ENCODE measurements around the gene ZNF432. TPM values are rescaled to one million over a fixed set of nuclear protein-coding genes. Genes with fewer than 3 reads are reported as not detected.

Gene ZNF432
- total and polyA plus RNA-seq, 2 of the 13 experiments (the other 11 are each of a cell fraction or from before 2014, with no cell fraction given) = 4.1 to 8.7 TPM

- TF ChIP-seq ZNF276 (CRISPR knock-in tag; IDR thresholded peaks at IDR 0.05; ENCODE audit: low read depth) (no peak), U2AF2 (IDR thresholded peaks at IDR 0.05; ENCODE audit: low read depth, low read length) (no peak), NFAT5 (CRISPR knock-in tag; IDR thresholded peaks at IDR 0.05) (no peak), ETV6 (CRISPR knock-in tag; conservative IDR thresholded peaks at IDR 0.05) (peak; percentile 85; the same call in 1 of the 2 replicates), NFRKB (IDR thresholded peaks at IDR 0.05) (no peak), RFXANK (CRISPR knock-in tag; IDR thresholded peaks at IDR 0.05) (peak; percentile 75; the same call in 1 of the 2 replicates), ZNF501 (CRISPR knock-in tag; IDR thresholded peaks at IDR 0.05) (peak; percentile 58; the same call in 1 of the 2 replicates), ZNF282 (IDR thresholded peaks at IDR 0.05; ENCODE audit: partially characterized antibody) (no peak)
- TF ChIP-seq, protein P1, sequence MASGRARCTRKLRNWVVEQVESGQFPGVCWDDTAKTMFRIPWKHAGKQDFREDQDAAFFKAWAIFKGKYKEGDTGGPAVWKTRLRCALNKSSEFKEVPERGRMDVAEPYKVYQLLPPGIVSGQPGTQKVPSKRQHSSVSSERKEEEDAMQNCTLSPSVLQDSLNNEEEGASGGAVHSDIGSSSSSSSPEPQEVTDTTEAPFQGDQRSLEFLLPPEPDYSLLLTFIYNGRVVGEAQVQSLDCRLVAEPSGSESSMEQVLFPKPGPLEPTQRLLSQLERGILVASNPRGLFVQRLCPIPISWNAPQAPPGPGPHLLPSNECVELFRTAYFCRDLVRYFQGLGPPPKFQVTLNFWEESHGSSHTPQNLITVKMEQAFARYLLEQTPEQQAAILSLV (CRISPR knock-in tag; IDR thresholded peaks at IDR 0.05; ENCODE audit: borderline replicate concordance) = no peak
- TF ChIP-seq, protein P2, sequence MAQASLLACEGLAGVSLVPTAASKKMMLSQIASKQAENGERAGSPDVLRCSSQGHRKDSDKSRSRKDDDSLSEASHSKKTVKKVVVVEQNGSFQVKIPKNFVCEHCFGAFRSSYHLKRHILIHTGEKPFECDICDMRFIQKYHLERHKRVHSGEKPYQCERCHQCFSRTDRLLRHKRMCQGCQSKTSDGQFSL (CRISPR knock-in tag; IDR thresholded peaks at IDR 0.05) = no peak
- TF ChIP-seq, protein P3, sequence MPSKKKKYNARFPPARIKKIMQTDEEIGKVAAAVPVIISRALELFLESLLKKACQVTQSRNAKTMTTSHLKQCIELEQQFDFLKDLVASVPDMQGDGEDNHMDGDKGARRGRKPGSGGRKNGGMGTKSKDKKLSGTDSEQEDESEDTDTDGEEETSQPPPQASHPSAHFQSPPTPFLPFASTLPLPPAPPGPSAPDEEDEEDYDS (CRISPR knock-in tag; IDR thresholded peaks at IDR 0.05) = no peak; the same call in 1 of the 2 replicates
- TF ChIP-seq, protein P4, sequence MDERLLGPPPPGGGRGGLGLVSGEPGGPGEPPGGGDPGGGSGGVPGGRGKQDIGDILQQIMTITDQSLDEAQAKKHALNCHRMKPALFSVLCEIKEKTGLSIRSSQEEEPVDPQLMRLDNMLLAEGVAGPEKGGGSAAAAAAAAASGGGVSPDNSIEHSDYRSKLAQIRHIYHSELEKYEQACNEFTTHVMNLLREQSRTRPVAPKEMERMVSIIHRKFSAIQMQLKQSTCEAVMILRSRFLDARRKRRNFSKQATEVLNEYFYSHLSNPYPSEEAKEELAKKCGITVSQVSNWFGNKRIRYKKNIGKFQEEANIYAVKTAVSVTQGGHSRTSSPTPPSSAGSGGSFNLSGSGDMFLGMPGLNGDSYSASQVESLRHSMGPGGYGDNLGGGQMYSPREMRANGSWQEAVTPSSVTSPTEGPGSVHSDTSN (CRISPR knock-in tag; IDR thresholded peaks at IDR 0.05) = no peak
- TF ChIP-seq, protein P5, sequence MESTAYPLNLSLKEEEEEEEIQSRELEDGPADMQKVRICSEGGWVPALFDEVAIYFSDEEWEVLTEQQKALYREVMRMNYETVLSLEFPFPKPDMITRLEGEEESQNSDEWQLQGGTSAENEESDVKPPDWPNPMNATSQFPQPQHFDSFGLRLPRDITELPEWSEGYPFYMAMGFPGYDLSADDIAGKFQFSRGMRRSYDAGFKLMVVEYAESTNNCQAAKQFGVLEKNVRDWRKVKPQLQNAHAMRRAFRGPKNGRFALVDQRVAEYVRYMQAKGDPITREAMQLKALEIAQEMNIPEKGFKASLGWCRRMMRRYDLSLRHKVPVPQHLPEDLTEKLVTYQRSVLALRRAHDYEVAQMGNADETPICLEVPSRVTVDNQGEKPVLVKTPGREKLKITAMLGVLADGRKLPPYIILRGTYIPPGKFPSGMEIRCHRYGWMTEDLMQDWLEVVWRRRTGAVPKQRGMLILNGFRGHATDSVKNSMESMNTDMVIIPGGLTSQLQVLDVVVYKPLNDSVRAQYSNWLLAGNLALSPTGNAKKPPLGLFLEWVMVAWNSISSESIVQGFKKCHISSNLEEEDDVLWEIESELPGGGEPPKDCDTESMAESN (CRISPR knock-in tag; conservative IDR thresholded peaks at IDR 0.05) = no peak
These were observed 62.0 kb downstream of the ZNF432 start, which contains the start of gene ZNF350 (continued) for GRCh38 chr19:51986309-51987291.
